C4-2B (cell line): Measurements from ENCODE around the gene NELFCD.

Source experiments
- H3K27ac ChIP-seq: fragments of 450-650 bp; 2 replicates; pipeline ENCODE4 v1.5.1; 2017
- CTCF ChIP-seq: fragments of 450-650 bp; conservative IDR thresholded peaks from 2 replicates; pipeline ENCODE4 v1.5.1; 2017; ENCODE audit warnings: mild to moderate bottlenecking
- ZFX ChIP-seq: fragments of 450-650 bp; IDR thresholded peaks from 2 replicates; pipeline ENCODE4 v1.6.1; 2017

The NELFCD gene

GRCh38 chr20:59018817-59019216, 37.8 kb downstream of the NELFCD start:
- H3K27ac ChIP-seq: no peak overlapping the region

GRCh38 chr20:59019217-59019616, 38.2 kb downstream of the NELFCD start, which contains the start of gene TUBB1:
Gene TUBB1 (plus strand): TSS chr20:59019429. CDS start chr20:59019523, 94 bp downstream.
- no peak for TF ChIP-seq CTCF
- no peak for TF ChIP-seq ZFX
- no peak within 1 kb of the TSS for H3K27ac ChIP-seq

More at GRCh38 chr20:59018817-59019216, 37.8 kb downstream of the NELFCD start:
- TF ChIP-seq CTCF: no peak
- no peak for TF ChIP-seq ZFX

- no peak overlapping the region for H3K27ac ChIP-seq
- TF ChIP-seq ZFX: no peak
- no peak for TF ChIP-seq CTCF
These were observed 40.0 kb downstream of the NELFCD start for GRCh38 chr20:59020938-59021551.

GRCh38 chr20:59022754-59023153, 41.7 kb downstream of the NELFCD start:
- no peak overlapping the region for H3K27ac ChIP-seq
- TF ChIP-seq CTCF: no peak
- TF ChIP-seq ZFX: no peak

GRCh38 chr20:59023616-59024015, 42.6 kb downstream of the NELFCD start:
- no peak overlapping the region for H3K27ac ChIP-seq
- no peak for TF ChIP-seq CTCF
- no peak for TF ChIP-seq ZFX

- H3K27ac ChIP-seq: no peak overlapping the region
- no peak for TF ChIP-seq CTCF
- no peak for TF ChIP-seq ZFX
These were observed 43.1 kb downstream of the NELFCD start for GRCh38 chr20:59024111-59024530.

GRCh38 chr20:59025086-59025485, 44.0 kb downstream of the NELFCD start:
- no peak for TF ChIP-seq CTCF
- no peak for TF ChIP-seq ZFX
- no peak overlapping the region for H3K27ac ChIP-seq
